OCI-LY3 (cell line): ENCODE results near the gene CCDC12.

Experiments
- EZH2phosphoT487 ChIP-seq: fragments of 200-600 bp; shearing (Covaris generic); IDR thresholded peaks from 2 replicates; pipeline ENCODE4 v1.6.1; 2018; ENCODE audit warnings: antibody characterized with exemption, mixed run types, low read depth
- TF ChIP-seq, protein P1 (sequence below): fragments of 200-600, 300-600 bp; sonication (generic); IDR thresholded peaks from 2 replicates; pipeline ENCODE4 v1.5.1; 2014; ENCODE audit warnings: antibody characterized with exemption, low read length, low read depth

DNA sequence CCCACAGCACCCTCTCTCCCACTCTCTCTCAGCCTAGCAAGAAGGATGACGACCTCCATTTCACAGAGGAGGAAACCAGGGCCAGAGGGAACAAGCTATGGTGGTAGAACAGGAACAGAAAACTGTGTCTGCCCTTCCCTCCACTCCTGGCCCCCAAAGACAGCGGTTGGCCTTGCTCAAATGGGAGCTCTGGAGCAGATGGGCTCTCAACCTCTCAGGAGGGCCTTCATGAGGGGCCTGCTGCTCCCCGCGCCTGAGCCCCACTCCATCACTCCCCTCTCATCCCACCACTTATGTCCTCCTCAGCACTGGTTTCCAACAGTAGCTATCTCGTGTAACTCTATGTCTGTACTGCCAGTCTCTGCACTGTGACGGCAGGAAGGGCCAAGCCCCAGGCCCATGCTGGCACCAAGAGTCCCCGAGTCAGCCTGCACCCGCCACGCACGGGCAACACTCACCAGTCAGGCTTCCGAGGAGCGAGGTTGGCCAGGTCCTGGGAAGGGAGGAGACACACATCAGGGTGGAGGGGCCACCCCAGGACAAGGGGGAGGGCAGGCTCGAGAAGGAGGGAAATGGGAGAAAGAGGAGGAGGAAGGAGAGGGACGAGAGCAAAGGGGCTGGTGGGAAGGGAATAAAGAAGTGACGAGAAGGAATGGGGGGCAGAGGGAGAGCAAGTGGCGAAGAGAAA is 53.5 kb downstream of the CCDC12 start:
- TF ChIP-seq, protein P1, sequence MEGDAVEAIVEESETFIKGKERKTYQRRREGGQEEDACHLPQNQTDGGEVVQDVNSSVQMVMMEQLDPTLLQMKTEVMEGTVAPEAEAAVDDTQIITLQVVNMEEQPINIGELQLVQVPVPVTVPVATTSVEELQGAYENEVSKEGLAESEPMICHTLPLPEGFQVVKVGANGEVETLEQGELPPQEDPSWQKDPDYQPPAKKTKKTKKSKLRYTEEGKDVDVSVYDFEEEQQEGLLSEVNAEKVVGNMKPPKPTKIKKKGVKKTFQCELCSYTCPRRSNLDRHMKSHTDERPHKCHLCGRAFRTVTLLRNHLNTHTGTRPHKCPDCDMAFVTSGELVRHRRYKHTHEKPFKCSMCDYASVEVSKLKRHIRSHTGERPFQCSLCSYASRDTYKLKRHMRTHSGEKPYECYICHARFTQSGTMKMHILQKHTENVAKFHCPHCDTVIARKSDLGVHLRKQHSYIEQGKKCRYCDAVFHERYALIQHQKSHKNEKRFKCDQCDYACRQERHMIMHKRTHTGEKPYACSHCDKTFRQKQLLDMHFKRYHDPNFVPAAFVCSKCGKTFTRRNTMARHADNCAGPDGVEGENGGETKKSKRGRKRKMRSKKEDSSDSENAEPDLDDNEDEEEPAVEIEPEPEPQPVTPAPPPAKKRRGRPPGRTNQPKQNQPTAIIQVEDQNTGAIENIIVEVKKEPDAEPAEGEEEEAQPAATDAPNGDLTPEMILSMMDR: no peak
- TF ChIP-seq EZH2phosphoT487: no peak
